ENCODE data around the gene FBLN7. TPM values are rescaled to one million over a fixed set of nuclear protein-coding genes. Genes with fewer than 3 reads are reported as not detected.

The FBLN7 gene
- total RNA-seq, 6 experiments from 2014 or later: 1.2 to 5.4 (median 2.9) TPM

- Histone ChIP-seq H3K36me3 (no peaks in the 10 kb centered on the region), H3K27ac (no peak overlapping the region), H3K4me3 (no peak overlapping the region), H3K9me3 (no peaks in the 10 kb centered on the region), H3K27me3 (no peaks in the 10 kb centered on the region), H3K4me1 (no peaks in the 10 kb centered on the region)
- 55% methylated on average over 2 of the region's 5 CpGs for WGBS (ENCODE audit: insufficient coverage, low coverage, low lambda C conversion rate, missing lambda C conversion rate)
- intact Hi-C loops (cut with DNase I): no loop called here
- TF ChIP-seq POLR2A (IDR thresholded peaks at IDR 0.05) (no peak), CTCF (IDR thresholded peaks at IDR 0.05) (no peak)
- DNase-seq (no peak), ATAC-seq (no peak)
Observed at GRCh38 chr2:112149194-112149593, 11.0 kb downstream of the FBLN7 start.

- intact Hi-C loops (cut with DNase I): no loop called here
- H3K36me3 ChIP-seq: no peaks in the 10 kb centered on the region
- no peak overlapping the region for H3K4me3 ChIP-seq
- DNase-seq: no peak
- no peaks in the 10 kb centered on the region for H3K27me3 ChIP-seq
- 69% methylated on average over 6 of the region's 7 CpGs for WGBS (ENCODE audit: insufficient coverage, low coverage, low lambda C conversion rate, missing lambda C conversion rate)
- no peak for TF ChIP-seq CTCF (IDR thresholded peaks at IDR 0.05)
- TF ChIP-seq POLR2A (IDR thresholded peaks at IDR 0.05): no peak
- no peak overlapping the region for H3K27ac ChIP-seq
- H3K4me1 ChIP-seq: no peaks in the 10 kb centered on the region
- ATAC-seq: no peak
- H3K9me3 ChIP-seq: no peaks in the 10 kb centered on the region
Observed at GRCh38 chr2:112149866-112150435, 11.8 kb downstream of the FBLN7 start.

GRCh38 chr2:112150447-112150846, 12.3 kb downstream of the FBLN7 start:
- whole genome bisulfite sequencing (ENCODE audit: insufficient coverage, low coverage, low lambda C conversion rate, missing lambda C conversion rate): 66% methylated on average over 5 of the region's 5 CpGs
- Histone ChIP-seq H3K27me3 (no peaks in the 10 kb centered on the region), H3K9me3 (no peaks in the 10 kb centered on the region), H3K36me3 (no peaks in the 10 kb centered on the region), H3K4me1 (no peaks in the 10 kb centered on the region), H3K4me3 (no peak overlapping the region), H3K27ac (no peak overlapping the region)
- intact Hi-C loops (cut with DNase I): no loop called here
- ATAC-seq (peak in 2 of 4 donors; percentile 48 to 52), DNase-seq (no peak)
- TF ChIP-seq POLR2A (IDR thresholded peaks at IDR 0.05) (no peak), CTCF (IDR thresholded peaks at IDR 0.05) (no peak)

- WGBS (ENCODE audit: insufficient coverage, low coverage, low lambda C conversion rate, missing lambda C conversion rate): 92% methylated on average over 9 of the region's 11 CpGs
- intact Hi-C loops (cut with DNase I): no loop called here
- ATAC-seq (no peak), DNase-seq (no peak)
- H3K4me1 ChIP-seq: no peaks in the 10 kb centered on the region
- H3K36me3 ChIP-seq: no peaks in the 10 kb centered on the region
- TF ChIP-seq CTCF (IDR thresholded peaks at IDR 0.05) (no peak), POLR2A (IDR thresholded peaks at IDR 0.05) (no peak)
- no peak overlapping the region for H3K4me3 ChIP-seq
- H3K27me3 ChIP-seq: no peaks in the 10 kb centered on the region
- no peaks in the 10 kb centered on the region for H3K9me3 ChIP-seq
- no peak overlapping the region for H3K27ac ChIP-seq
Observed at GRCh38 chr2:112150851-112151250, 12.7 kb downstream of the FBLN7 start.

- Histone ChIP-seq H3K4me1 (no peaks in the 10 kb centered on the region), H3K27me3 (no peaks in the 10 kb centered on the region), H3K36me3 (no peaks in the 10 kb centered on the region), H3K9me3 (no peaks in the 10 kb centered on the region), H3K27ac (no peak overlapping the region), H3K4me3 (no peak overlapping the region)
- TF ChIP-seq CTCF (IDR thresholded peaks at IDR 0.05) (no peak), POLR2A (IDR thresholded peaks at IDR 0.05) (no peak)
- 93% methylated on average over 2 of the region's 5 CpGs for WGBS (ENCODE audit: insufficient coverage, low coverage, low lambda C conversion rate, missing lambda C conversion rate)
- intact Hi-C loops (cut with DNase I): no loop called here
- no peak for ATAC-seq
- no peak for DNase-seq
Observed at GRCh38 chr2:112151271-112151670, 13.1 kb downstream of the FBLN7 start.

All from right lobe of liver (tissue), 6 donors.